HG02759 (cell line): ENCODE data around the gene SPART.
A peak's percentile ranks its signal among the peaks of the same experiment; 100 is the strongest.

Experiments used
- ATAC-seq: cut with Tn5 transposase; IDR thresholded peaks from one replicate; pipeline ENCODE4 v1.9.1; 2021; ENCODE audit warnings: mild to moderate bottlenecking, moderate library complexity; ENCODE audit not compliant: unreplicated experiment

Gene SPART, protein sequence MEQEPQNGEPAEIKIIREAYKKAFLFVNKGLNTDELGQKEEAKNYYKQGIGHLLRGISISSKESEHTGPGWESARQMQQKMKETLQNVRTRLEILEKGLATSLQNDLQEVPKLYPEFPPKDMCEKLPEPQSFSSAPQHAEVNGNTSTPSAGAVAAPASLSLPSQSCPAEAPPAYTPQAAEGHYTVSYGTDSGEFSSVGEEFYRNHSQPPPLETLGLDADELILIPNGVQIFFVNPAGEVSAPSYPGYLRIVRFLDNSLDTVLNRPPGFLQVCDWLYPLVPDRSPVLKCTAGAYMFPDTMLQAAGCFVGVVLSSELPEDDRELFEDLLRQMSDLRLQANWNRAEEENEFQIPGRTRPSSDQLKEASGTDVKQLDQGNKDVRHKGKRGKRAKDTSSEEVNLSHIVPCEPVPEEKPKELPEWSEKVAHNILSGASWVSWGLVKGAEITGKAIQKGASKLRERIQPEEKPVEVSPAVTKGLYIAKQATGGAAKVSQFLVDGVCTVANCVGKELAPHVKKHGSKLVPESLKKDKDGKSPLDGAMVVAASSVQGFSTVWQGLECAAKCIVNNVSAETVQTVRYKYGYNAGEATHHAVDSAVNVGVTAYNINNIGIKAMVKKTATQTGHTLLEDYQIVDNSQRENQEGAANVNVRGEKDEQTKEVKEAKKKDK

DNA sequence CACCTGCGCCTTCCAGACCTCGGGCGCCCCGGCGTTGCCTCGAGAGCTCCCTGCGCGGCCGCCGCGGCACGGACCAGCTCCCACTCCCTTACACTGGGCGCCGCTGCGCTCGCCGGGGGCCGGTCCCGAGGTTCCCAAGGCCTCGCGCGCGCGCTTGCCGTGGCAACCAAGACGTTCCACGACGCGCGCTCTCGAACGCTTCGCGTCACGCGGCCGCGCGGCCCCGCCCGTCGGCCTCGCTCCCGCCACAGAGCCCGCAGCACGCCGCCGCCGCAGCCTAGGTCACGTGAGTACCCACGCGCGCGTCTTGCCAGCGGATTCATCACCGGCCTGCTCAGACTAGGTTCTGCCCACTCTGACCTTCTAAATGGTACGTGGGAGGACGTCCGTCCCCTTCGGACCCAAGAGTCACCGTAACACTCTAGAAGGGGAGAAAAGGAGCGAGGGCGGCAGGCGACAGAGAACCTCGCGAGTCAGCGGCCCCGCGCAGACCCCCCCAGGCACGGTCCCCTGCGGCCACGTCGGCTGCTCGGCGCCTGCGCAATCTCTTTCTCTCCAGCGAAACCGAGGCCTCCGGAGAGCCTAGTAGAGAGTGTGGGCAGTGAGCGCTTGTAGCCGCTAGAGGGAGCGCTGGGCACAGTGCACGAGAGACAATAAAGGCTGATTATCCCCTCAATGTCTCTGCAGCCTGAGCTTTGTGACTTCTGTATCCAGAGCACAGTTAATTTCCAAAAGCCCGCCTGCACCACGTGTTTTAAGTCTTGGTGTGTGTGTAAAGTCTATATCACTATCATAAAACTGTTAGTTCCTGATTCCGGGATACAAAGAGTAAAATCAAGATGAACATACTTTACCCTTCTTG, at the start of gene SPART:
TSS of gene SPART (minus strand) at position 173 of the 862 bp plus-strand sequence. CDS start 10,564 bp downstream, outside the sequence.
- ATAC-seq: peak; percentile 95

DNA sequence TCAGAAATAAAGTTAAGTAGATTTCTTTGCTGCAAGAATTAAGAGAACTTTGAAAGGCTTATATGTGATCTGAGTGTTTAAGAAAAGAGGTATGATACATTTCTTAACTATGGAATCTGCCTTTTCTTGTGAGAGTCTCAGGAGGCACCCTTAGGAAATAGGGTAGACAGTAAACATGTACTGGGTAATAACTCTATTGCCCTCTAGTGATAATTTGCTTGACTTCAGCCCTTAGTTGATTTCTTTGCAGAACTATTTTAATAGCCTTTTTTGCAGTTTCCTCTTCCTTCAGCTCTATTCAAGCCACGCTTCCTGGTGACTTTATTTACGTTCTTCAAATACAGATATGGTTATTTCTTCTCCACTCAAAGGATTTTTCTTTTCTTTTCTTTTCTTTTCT, 49.1 kb upstream of the SPART start:
- ATAC-seq: no peak

DNA sequence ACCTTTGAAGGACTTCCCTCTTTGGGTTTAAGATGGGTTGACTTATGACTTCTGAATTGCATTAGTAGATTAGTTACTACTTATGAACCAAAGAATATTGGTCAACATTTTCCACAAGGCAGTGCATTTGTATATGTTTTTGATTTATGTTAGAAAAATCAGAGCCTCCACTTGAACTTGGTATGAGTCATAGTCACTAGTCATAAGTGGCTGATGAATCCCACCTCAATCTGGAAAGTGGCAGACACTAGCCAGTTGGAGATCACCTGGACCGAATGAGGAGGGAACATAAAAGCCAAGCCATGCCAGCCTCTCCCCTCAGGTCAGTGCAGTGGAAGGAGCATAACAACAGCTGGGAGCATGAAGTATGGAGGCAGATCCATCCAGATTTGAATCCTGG, 39.3 kb upstream of the SPART start:
- no peak for ATAC-seq

DNA sequence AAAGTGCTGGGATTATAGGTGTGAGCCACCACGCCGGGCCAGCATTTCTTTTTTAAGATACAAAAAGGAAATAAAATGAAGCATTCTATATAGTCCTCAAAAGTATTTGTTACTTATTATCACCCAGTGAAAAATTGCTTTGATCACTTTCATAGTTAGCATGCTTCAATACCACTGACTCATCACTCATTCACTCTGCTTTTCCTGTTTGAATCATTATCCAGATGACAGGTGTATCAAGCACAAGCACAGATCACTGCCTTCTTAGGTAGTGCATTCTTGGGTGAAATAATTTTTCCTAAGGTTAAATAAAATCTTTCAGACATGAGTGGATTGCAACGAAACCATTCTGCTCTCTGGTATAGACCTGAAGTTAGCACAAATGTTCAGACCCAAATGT, 35.8 kb upstream of the SPART start:
- no peak for ATAC-seq

DNA sequence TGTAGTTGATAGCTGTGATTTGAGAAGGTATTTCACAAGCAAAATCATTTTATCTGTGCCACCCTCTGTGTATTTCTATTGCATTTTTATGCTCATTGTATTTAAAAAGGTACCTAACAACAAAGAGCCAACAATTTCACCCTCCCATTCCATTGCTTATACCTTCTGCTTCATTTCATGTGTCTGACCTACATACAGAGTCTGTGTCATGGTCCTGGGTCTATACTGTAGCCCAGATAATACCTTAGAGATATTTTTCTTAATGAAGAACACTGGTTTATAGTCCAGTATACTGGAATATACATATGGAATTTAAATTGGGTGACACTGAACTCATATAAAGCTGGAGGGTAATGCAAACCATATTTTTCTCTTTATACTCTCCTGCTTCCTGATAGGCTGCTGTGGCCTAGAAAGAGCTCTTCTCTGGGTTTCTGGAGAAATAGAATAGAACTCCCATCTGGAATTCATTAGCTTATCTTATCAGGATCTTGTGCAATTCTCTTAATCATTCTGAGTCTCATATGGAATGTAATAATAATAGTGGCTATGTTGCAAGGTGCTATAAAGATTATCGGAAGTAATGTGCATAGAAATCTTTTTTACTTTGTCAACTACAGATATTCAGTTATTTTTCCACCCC, 31.8 kb upstream of the SPART start:
- no peak for ATAC-seq

DNA sequence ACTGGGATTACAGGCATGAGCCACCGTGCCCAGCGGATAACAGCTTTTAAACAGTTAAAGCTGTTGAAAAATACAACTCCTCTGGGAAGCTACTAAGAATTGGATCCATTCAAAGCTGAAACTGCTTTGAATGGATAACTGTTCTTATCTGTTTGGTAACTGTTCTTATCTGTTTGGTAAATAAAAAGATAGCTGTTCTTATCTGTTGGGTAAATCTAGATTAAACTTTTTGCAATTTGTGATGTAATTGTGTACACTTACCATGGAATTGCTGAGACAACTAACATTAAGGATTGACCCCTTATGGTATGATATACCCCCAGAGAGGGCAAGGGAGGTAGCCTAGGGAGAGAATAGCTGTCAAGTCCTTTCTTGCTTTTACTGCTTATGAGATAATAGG, 27.9 kb upstream of the SPART start:
- ATAC-seq: no peak

DNA sequence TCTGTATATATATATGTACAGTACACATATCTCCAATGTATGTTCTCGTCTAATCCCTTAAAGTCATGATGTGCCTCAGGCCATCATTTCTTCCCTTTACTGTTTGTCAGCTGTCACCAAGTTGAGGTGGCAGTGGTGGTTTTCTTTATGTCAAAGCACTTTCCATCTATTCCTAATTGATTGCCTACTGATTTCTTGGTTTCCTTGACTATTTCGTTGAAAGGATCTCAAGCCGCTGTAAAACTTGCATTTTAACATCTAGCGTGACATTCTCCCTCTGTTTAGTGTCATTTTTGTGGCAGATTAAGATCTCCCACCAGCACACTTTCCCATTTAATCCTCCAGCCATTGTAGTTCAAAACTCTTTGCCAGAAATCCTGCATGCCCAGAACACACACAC, 25.0 kb upstream of the SPART start:
- no peak for ATAC-seq

DNA sequence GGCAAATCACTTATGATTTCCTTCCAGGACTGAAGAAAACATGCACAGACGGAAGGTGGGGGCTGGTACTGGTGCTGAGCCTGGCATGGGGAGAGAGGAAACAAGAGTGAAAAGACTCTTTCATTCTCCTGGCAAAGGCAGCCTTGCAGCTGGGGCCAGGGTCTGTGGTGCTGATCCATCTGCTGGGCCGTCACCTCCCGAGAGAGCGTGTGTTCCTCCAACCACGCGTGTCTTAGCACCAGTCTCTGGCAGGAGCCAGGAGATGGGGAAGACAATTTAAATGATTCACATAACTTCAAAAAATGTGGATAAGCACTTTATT, 23.9 kb upstream of the SPART start:
- ATAC-seq: no peak

DNA sequence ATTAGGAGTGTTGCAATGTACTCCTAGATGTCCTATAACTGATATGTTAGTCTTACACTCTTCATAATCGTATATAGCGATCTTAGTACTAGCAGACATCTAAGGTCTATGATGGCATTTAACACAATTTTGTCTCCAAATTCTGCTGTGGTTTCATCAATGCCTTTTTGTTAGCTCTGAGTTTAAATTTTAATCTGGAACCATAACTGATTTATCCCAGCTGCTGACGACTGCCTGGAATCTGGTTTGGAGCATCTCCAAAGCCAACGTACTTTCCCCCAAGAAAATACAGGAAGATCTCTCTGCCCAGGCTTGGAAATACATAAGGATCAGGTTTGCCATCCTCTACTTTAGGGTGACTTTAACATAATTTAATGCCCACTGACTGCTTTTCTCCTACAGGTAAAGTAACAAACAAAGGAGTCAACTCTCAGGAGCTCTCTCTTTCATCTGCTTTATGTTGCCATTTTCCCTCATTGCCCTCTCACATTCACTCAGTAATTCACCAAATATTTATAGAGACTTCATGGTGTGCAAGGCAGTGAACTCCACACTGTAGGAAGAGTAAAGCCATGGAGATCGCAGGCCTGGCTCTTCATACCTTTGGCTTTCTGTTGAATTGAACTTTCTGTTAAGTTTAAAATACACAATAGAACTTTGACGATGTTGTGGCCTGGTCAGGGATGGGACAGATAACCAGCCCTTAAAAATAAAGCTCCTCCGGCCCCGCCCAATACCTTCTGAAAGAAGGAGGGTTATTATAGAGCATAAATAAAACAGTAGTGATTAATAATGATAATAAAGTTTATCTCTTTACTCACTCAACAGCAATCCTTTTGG, 23.3 kb upstream of the SPART start:
- ATAC-seq: no peak

DNA sequence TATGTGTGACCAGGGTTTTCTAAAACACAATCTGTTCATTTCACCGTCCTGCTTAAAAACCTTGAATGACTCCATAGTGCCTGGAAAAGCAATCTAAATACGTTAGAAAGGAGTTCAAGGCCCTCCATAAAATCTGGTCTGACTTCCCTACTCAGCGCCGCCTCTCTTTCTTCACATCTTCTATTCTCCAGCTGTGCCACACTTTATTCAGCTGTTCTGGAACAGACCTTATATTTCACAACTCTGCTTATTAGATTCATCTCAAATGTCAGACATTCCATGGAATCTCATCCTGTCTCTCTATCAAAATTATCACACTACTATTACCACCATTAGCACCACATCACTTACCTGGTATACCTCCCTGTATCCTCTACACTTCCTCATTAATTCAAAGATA, 19.8 kb upstream of the SPART start:
- no peak for ATAC-seq

DNA sequence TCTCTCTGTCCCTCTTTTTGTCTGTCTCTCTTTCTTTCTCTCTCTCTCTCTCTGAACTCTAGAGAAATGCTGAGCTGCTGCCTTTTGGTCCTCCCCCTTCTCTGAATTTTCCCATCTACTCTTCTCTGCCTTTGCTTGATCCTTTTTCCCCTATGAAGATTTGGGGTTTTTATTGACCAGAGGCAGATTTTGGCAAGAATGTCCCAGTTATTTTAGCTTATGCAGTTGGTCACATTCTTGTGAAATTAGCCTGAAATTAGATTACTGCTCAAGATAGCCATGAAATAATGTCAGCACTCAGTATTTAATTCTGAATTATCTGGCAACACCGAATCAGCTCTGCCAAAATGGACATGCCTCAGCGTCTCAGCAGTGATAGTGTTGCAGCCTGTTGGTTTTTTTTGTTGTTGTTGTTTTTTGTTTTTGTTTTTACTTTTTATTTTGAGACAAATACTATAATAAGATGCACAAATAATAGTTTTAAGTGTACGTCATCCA, 17.2 kb upstream of the SPART start:
- ATAC-seq: no peak

DNA sequence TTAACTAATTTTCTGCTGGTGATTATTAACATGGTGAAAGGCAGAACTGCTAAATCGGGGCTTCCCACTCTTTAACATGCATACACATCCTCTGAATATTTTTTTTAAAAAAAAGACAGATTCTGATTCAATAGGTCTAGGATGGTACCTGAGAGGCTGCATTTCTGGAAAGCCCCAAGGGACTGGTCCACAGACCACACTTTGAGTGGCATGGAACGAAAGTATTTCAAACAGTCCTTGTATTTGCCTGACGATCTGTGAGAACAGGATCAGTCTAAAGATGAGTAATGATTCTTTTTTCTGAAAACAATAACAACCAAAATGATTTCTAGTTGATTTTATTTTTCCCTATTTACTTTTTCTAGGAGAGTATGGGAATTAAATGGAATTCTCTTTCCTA, 16.7 kb upstream of the SPART start:
- peak; percentile 68 for ATAC-seq

DNA sequence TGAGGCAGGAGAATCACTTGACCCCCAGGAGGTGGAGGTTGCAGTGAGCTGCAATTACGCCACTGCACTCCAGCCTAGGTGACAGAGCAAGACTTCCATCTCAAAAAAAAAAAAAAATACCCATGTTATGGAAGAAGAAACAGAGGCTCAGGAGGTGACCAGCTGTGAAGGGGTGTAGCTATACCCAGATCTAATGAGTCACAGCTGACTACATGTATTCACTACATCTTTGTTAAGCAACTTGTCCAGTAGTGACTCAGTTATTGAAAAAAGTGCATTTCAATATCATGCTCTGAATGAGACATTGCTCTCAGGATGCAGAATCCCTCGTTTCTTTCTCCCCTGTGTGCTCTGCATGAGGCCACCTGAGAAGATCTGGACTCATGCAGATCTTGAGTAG, 16.1 kb upstream of the SPART start:
- ATAC-seq: peak; percentile 49

DNA sequence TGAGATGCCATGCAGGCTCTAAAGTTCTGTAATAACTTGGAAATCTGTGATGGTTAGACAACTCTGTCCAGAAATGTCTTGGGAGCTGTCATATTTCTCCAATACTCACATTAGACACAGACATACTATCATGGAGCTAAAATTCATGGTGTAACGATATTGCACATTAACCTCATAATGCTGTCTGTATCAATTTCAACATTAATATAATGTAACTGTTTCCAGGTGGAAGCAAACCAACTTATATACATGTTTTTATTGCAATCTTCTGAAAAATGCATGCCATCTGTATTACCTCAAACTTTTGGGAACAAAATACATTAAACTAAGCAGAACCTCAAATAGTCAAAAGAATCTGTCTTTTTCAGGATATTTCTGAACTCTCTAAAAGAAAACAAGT, 14.7 kb upstream of the SPART start:
- ATAC-seq: no peak

DNA sequence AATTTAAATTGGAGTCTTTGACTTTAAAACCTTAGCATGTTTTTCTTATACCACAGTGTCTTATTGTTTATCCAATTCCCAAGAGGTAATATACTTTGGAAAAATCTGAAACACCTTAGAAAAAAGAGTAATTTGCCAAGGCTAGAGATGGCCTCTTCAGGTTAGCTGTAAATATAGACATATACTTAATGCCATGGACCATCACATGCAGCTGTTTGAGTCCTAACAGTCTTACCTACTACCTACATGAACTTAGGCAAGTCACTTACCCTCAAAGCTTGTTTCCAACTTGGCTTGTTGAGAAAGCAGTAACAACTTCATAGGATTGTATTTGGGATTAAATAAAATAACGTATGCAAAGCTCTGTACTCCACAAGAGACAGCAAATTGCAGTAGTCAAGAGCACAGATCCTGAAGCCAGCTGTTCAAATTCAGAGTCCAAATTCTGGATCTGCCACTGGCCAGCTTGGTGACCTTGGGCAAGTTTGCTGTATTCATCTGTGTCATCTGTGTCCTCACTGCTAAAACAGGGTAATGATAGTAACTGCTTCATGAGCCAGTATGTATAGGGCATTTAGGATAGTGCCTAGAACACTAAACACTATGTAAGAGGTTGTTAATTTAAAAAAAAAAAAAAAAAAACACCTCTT, 13.2 kb upstream of the SPART start:
- no peak for ATAC-seq

DNA sequence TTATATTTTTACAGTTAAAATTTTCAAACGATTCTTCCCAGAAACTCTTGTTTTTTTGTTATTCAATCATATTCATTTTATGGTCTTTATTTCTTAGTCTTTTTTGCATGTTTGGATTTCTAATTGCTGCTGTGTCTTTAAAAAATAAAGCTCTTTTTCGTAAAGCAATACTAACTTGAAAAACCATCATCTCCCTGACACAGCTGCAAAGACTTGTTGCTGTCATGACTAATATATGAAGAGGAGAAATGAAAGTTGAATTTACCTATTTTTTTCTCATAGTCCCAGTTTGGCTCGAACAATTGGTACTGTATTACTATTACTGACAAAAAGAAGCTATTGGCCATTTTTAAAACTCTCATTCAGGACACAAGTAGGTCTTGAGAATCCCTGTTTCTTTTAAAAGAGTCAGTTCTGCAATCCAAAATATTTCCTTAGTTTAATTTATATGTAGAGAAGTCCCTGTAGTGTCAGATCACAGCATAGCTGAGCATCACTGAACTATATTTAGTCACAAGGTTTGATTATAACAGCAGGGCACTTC, 12.1 kb upstream of the SPART start:
- ATAC-seq: no peak

DNA sequence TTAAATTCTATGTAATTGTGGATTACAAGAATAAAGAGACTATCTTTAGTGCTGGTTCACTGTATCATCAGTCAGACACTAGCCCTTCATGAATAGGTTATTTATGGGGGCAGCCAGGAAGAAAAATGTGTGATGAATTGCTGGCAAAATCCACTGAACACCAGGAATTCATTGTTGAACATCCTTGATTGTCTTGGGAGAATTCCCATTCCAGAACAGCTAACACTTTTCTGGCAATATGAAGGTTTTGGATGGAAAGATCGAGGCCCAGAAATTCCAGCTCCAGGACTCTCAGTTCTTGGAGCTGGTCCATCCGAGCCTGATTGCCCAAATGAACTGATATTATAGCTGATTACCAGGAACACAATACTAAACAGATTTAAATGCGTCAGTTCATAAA, 11.5 kb upstream of the SPART start:
- ATAC-seq: no peak

DNA sequence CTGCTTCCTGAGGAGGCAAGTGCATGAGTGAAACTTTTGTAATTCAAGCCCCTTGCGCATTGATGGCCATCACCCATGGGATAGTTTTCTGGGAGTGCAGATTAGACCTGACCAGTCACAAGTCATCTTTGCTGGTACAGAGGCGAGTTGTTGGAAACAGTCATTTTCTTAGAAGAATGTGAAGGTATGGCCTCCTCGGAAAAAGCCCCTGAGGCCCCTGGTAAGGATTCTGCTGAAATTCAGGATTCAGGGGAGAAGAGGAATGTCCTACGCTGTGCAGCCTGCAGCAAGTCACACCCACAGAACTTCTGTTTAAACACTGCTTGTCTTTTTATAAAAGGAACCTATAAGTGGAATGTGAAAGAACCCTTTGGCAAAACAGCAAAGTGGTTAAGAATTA, 11.0 kb upstream of the SPART start:
- no peak for ATAC-seq

DNA sequence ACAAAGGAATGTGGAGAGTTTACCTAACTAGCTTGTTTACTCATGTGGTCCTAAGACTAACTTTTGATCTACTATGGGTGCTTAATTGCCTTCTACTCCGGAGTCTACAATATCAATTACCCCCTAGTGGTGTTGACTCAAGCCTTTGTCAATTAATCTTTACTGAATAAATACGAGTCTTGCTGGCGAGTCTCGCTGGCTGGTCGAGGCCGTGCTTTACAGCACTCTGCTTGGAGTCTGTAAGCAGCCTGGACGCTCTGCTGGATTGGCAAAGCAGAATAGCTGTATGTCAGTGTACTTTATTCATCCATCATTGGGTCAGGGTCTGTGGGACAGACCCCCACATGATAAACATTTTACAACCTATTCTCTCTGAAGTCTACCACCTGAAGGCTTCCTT, 9.9 kb upstream of the SPART start:
- ATAC-seq: no peak
